IMR-90 (cell line): ENCODE results near the gene PRR5L. TPM values are rescaled to one million over a fixed set of nuclear protein-coding genes. Genes with fewer than 3 reads are reported as not detected.
"Not testable (repeated sequence)": the region's sequence is repeated elsewhere in the genome, so short reads cannot be mapped to it uniquely, and the experiment has no call there.

ENCODE experiments used
- ATAC-seq: fragments of 200-7000 bp; cut with Tn5 transposase; 2 replicates; pipeline ENCODE4 v1.9.1; 2020; ENCODE audit warnings: low read depth, mild to moderate bottlenecking, moderate library complexity
- BruUV-seq: library from RNA; stranded (reverse); fragments of 400-500 nt; replicated peaks from 2 replicates; lab custom pipeline; 2021; lab: Mats Ljungman, UMichigan
- CTCF ChIA-PET: fragments of 300-600 bp; formaldehyde crosslinking; extraction: SDS; loops from one replicate; lab custom pipeline; 2021; ENCODE audit warnings: antibody characterized with exemption; lab: Yijun Ruan, JAX
- POLR2A ChIA-PET: fragments of 300-600 bp; sonication (Branson Sonifier 250); formaldehyde crosslinking; loops from one replicate; lab custom pipeline; 2022; ENCODE audit warnings: antibody characterized with exemption; ENCODE audit not compliant: unreplicated experiment; lab: Charles Lee
- DNase-seq: peaks from one replicate; pipeline ENCODE4 v3.0.0; 2013
- H2AFZ ChIP-seq: replicated peaks from 2 replicates; pipeline ENCODE3; 2013; ENCODE audit warnings: low read length, mild to moderate bottlenecking; ENCODE audit not compliant: poor library complexity
- H2AK5ac ChIP-seq: 2 replicates; pipeline ENCODE4 v1.6.1; 2013; ENCODE audit warnings: low read depth, low read length, inconsistent platforms
- H2AK9ac ChIP-seq: replicated peaks from 2 replicates; pipeline ENCODE3; 2013; ENCODE audit warnings: mild to moderate bottlenecking, low read depth, low read length, moderate library complexity; ENCODE audit not compliant: poor library complexity
- H2BK120ac ChIP-seq: 2 replicates; pipeline ENCODE4 v1.6.1; 2013; ENCODE audit warnings: low read depth, low read length, inconsistent platforms
- H2BK15ac ChIP-seq: 3 replicates; pipeline ENCODE4 v1.6.1; 2013; ENCODE audit warnings: low read depth, low read length, inconsistent platforms
- H2BK20ac ChIP-seq: 2 replicates; pipeline ENCODE4 v1.6.1; 2013; ENCODE audit warnings: low read depth, mild to moderate bottlenecking, inconsistent platforms, low read length, moderate library complexity
- H2BK5ac ChIP-seq: 2 replicates; pipeline ENCODE4 v1.6.1; 2013; ENCODE audit warnings: mild to moderate bottlenecking, low read depth, low read length, inconsistent platforms; ENCODE audit not compliant: poor library complexity, severe bottlenecking
- H3K14ac ChIP-seq: replicated peaks from 2 replicates; pipeline ENCODE4 v1.6.1; 2013; ENCODE audit warnings: low read depth, low read length, inconsistent platforms
- H3K18ac ChIP-seq: 2 replicates; pipeline ENCODE4 v1.6.1; 2013; ENCODE audit warnings: low read depth, low read length, control low read depth
- H3K23ac ChIP-seq: 2 replicates; pipeline ENCODE4 v1.6.1; 2013; ENCODE audit warnings: low read depth, low read length, inconsistent platforms
- H3K27ac ChIP-seq: 2 replicates; pipeline ENCODE4 v1.5.1; 2013; ENCODE audit warnings: mild to moderate bottlenecking, control low read depth, low read length; ENCODE audit not compliant: insufficient read depth
- H3K27me3 ChIP-seq: 2 replicates; pipeline ENCODE4 v1.6.1; 2013; ENCODE audit warnings: low read length; ENCODE audit not compliant: control insufficient read depth, insufficient read depth
- H3K36me3 ChIP-seq: 2 replicates; pipeline ENCODE4 v1.6.1; 2013; ENCODE audit warnings: low read length, mixed read lengths; ENCODE audit not compliant: control insufficient read depth, insufficient read depth
- H3K4ac ChIP-seq: 2 replicates; pipeline ENCODE4 v1.6.1; 2013; ENCODE audit warnings: low read depth, low read length, inconsistent platforms
- H3K4me1 ChIP-seq: 2 replicates; pipeline ENCODE4 v1.6.1; 2013; ENCODE audit warnings: low read length, mixed read lengths; ENCODE audit not compliant: control insufficient read depth, insufficient read depth
- H3K4me2 ChIP-seq: 2 replicates; pipeline ENCODE4 v1.6.1; 2013; ENCODE audit warnings: low read depth, mild to moderate bottlenecking, control low read depth, low read length, moderate library complexity
- H3K4me3 ChIP-seq: 2 replicates; pipeline ENCODE4 v1.5.1; 2013; ENCODE audit warnings: low read depth, mild to moderate bottlenecking, control low read depth, low read length, moderate library complexity; ENCODE audit not compliant: insufficient read depth
- H3K56ac ChIP-seq: 2 replicates; pipeline ENCODE4 v1.6.1; 2013; ENCODE audit warnings: low read length, inconsistent platforms; ENCODE audit not compliant: insufficient read depth; ENCODE audit errors: extremely low read depth
- H3K79me1 ChIP-seq, 2 experiments: 2 replicates each; pipeline ENCODE4 v1.6.1; 2013; ENCODE audit warnings: low read length in 2 of 2, inconsistent platforms in 1 of 2, low read depth in 1 of 2
- H3K9ac ChIP-seq: 2 replicates; pipeline ENCODE4 v1.6.1; 2013; ENCODE audit warnings: low read depth, low read length, control low read depth
- H3K9me1 ChIP-seq: 2 replicates; pipeline ENCODE4 v1.6.1; 2013; ENCODE audit warnings: low read length, inconsistent platforms; ENCODE audit not compliant: insufficient read depth
- H3K9me3 ChIP-seq: 2 replicates; pipeline ENCODE4 v1.6.1; 2013; ENCODE audit warnings: low read length; ENCODE audit not compliant: control insufficient read depth, insufficient read depth
- H4K20me1 ChIP-seq: 2 replicates; pipeline ENCODE4 v1.6.1; 2013; ENCODE audit warnings: low read length, inconsistent platforms; ENCODE audit not compliant: insufficient read depth
- H4K5ac ChIP-seq: 2 replicates; pipeline ENCODE4 v1.6.1; 2013; ENCODE audit warnings: mild to moderate bottlenecking, low read depth, low read length, control low read depth
- H4K8ac ChIP-seq, 2 experiments: 2 replicates each; pipeline ENCODE4 v1.6.1; 2013; ENCODE audit warnings: low read depth in 2 of 2, low read length in 2 of 2, control low read depth in 1 of 2, inconsistent platforms in 1 of 2
- H4K91ac ChIP-seq: 2 replicates; pipeline ENCODE4 v1.6.1; 2013; ENCODE audit warnings: low read depth, low read length, inconsistent platforms; ENCODE audit not compliant: insufficient read depth
- WGBS, 2 experiments: methylation state at CpG; one replicate each; pipeline versions ENCODE4 v1.1.5 to v1.1.7; 2013; ENCODE audit warnings: missing lambda C conversion rate in 2 of 2; ENCODE audit not compliant: insufficient read length in 1 of 2; ENCODE audit errors: extremely low coverage in 2 of 2; 5-methylcytosine and 5-hydroxymethylcytosine counted together
- dilution Hi-C: fragments of 300-500 bp; cut with HindIII; formaldehyde crosslinking; loops from one replicate; pipeline ENCODE4 v1.14.3; 2018; ENCODE audit warnings: low sequenced_read_pairs; ENCODE audit not compliant: unreplicated experiment
- in situ Hi-C: fragments of 300-500 bp; cut with MboI; formaldehyde crosslinking; loops from 3 replicates; pipeline ENCODE4 v1.14.3; 2019; ENCODE audit warnings: low sequenced_read_pairs, inconsistent platforms, mixed read lengths
- intact Hi-C: fragments of 100-400 bp; cut with micrococcal nuclease; formaldehyde crosslinking; loops from 2 replicates; pipeline ENCODE4 v1.10.0; 2022
- polyA plus RNA-seq, 3 experiments: library from polyadenylated mRNA; depleted of rRNA; stranded (reverse); fragments of >200 nt; gene quantifications; 2 replicates each; pipeline ENCODE4 v1.2.3, GENCODE V29; 2012; ENCODE audit warnings: low replicate concordance in 1 of 3
- total RNA-seq: library from RNA; depleted of rRNA; stranded (reverse); fragments of >200 nt; gene quantifications from 2 replicates; pipeline ENCODE4 v1.2.3, GENCODE V29; 2012

PRR5L gene
- total and polyA plus RNA-seq, 2 of the 4 experiments (the other 2 are of a cell fraction) = 2.9 to 3.6 TPM

GRCh38 chr11:36483042-36483441, 187.0 kb downstream of the PRR5L start:
- H3K27ac ChIP-seq, H2BK15ac ChIP-seq, H3K23ac ChIP-seq, POLR2A ChIA-PET, H4K5ac ChIP-seq, H3K56ac ChIP-seq, BruUV-seq, intact Hi-C loops, H3K14ac ChIP-seq, H2AK9ac ChIP-seq, H3K27me3 ChIP-seq, H3K9ac ChIP-seq, H3K4me3 ChIP-seq, H3K9me3 ChIP-seq, H2BK20ac ChIP-seq, H3K4me1 ChIP-seq, H2AFZ ChIP-seq, H3K18ac ChIP-seq, DNase-seq, H2BK5ac ChIP-seq, H2BK120ac ChIP-seq, H4K91ac ChIP-seq, H3K4ac ChIP-seq, H4K20me1 ChIP-seq, H3K9me1 ChIP-seq, H4K8ac ChIP-seq, H3K4me2 ChIP-seq, ATAC-seq, H2AK5ac ChIP-seq, CTCF ChIA-PET: not testable (repeated sequence)
- in situ Hi-C loops (loop anchor here (10.0 to 25.0 kb wide), 2 partner anchors 671 to 748 kb away; no protein-coding TSS in a partner anchor), dilution Hi-C loops (loop anchor here (10.0 kb wide), 1 partner anchor 188 kb away; the partner anchor contains the start of gene PRR5L)
- peaks cover 16% of the 10 kb centered on the region for H3K36me3 ChIP-seq
- WGBS, 2 experiments = no CpG with 5 or more reads among the region's 4 CpGs
- H3K79me1 ChIP-seq = peaks cover 10 to 18% of the 10 kb centered on the region in 2 experiments
